ENCODE measurements around the gene TMEM204. TPM values are rescaled to one million over a fixed set of nuclear protein-coding genes. Genes with fewer than 3 reads are reported as not detected.

Gene TMEM204
- total and polyA plus RNA-seq, 10 of the 15 experiments (the other 5 are each of a cell fraction or from before 2014, with no cell fraction given): 0.05 to 0.30 (median 0.18) TPM; not detected in 7

- Histone ChIP-seq H3K9me3 (replicated peaks; ENCODE audit: control insufficient read depth, insufficient read depth, low read length) (no peaks in the 10 kb centered on the region), H3K27ac (ENCODE audit: control insufficient read depth, insufficient read depth) (no peak overlapping the region), H4K20me1 (ENCODE audit: control insufficient read depth, insufficient read depth) (no peaks in the 10 kb centered on the region), H3K4me3 (no peak overlapping the region), H3K9ac (ENCODE audit: control insufficient read depth, insufficient read depth, low read length) (no peak overlapping the region), H3K4me2 (ENCODE audit: control insufficient read depth, insufficient read depth) (no peak overlapping the region), H3K79me2 (ENCODE audit: control insufficient read depth, insufficient read depth, low read length) (no peaks in the 10 kb centered on the region), H3K36me3 (ENCODE audit: control insufficient read depth in 2 of 2, insufficient read depth in 2 of 2, low read length in 1 of 2) (no peaks in the 10 kb centered on the region), H3K4me1 (ENCODE audit: control insufficient read depth, insufficient read depth, low read length) (no peaks in the 10 kb centered on the region), H2AFZ (ENCODE audit: control insufficient read depth, low read depth, low read length) (no peak overlapping the region), H3K27me3 (replicated peaks in 1 of 2; ENCODE audit: control insufficient read depth in 2 of 2, insufficient read depth in 2 of 2, low read length in 1 of 2) (no peaks in the 10 kb centered on the region)
- FAIRE-seq (no peak), ATAC-seq (no peak), DNase-seq (ENCODE audit: low read depth, low spot score) (no peak)
- 76% methylated on average over 10 of the region's 13 CpGs for WGBS (ENCODE audit: insufficient coverage, insufficient replicate concordance, low lambda C conversion rate, missing lambda C conversion rate)
- intact Hi-C loops (cut with micrococcal nuclease; ENCODE audit: unreplicated experiment): no loop called here
- in situ Hi-C loops (cut with MboI): no loop called here
- ChIA-PET SMC1A (ENCODE audit: uncharacterized antibody, unreplicated experiment) (no interaction called here), POLR2A (no interaction called here), CTCF (no interaction called here), RAD21 (ENCODE audit: unreplicated experiment) (no interaction called here)
- BruUV-seq (replicated peaks): no TSS peak
- no peak for TF ChIP-seq TCF12 (IDR thresholded peaks at IDR 0.05; ENCODE audit: low read depth, low read length)
Observed at GRCh38 chr16:1597154-1597553, 63.7 kb downstream of the TMEM204 start.

DNA sequence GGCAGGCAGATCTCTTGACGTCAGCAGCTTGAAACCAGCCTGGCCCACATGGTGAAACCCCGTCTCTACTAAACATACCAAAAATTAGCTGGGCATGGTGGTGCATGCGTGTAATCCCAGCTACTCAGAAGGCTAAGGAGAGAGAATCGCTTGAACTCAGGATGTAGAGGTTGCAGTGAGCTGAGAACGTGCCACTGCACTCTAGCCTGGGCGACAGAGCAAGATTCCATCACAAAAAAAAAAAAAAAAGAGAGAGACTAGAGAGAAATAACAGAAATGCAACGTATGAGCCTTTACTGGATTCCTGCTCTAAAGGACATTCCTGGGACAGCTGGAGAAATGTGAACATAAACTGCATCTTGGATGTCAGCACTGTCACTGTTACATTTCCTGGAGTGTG is 67.6 kb downstream of the TMEM204 start:
- H3K9me3 ChIP-seq (replicated peaks; ENCODE audit: control insufficient read depth, insufficient read depth, low read length): no peaks in the 10 kb centered on the region
- DNase-seq (ENCODE audit: low read depth, low spot score) (no peak), ATAC-seq (no peak), FAIRE-seq (no peak)
- H3K4me3 ChIP-seq: no peak overlapping the region
- H3K27me3 ChIP-seq (replicated peaks in 1 of 2; ENCODE audit: control insufficient read depth in 2 of 2, insufficient read depth in 2 of 2, low read length in 1 of 2): no peaks in the 10 kb centered on the region
- H3K9ac ChIP-seq (ENCODE audit: control insufficient read depth, insufficient read depth, low read length): no peak overlapping the region
- H3K27ac ChIP-seq (ENCODE audit: control insufficient read depth, insufficient read depth): no peak overlapping the region
- no peak overlapping the region for H3K4me2 ChIP-seq (ENCODE audit: control insufficient read depth, insufficient read depth)
- 68% methylated on average over 7 of the region's 7 CpGs for WGBS (ENCODE audit: insufficient coverage, insufficient replicate concordance, low lambda C conversion rate, missing lambda C conversion rate)
- ChIA-PET RAD21 (ENCODE audit: unreplicated experiment) (no interaction called here), POLR2A (no interaction called here), CTCF (interaction anchor here (0.6 kb wide), 1 partner anchor 110 kb away, joined by 4 read pairs; no protein-coding TSS in a partner anchor), SMC1A (ENCODE audit: uncharacterized antibody, unreplicated experiment) (interaction anchor here (0.6 to 1.1 kb wide), 2 partner anchors 9 to 269 kb away, joined by 3 read pairs; no protein-coding TSS in a partner anchor)
- BruUV-seq (replicated peaks): no TSS peak
- no peaks in the 10 kb centered on the region for H4K20me1 ChIP-seq (ENCODE audit: control insufficient read depth, insufficient read depth)
- no peaks in the 10 kb centered on the region for H3K79me2 ChIP-seq (ENCODE audit: control insufficient read depth, insufficient read depth, low read length)
- H2AFZ ChIP-seq (ENCODE audit: control insufficient read depth, low read depth, low read length): no peak overlapping the region
- in situ Hi-C loops (cut with MboI) (no loop called here), intact Hi-C loops (cut with micrococcal nuclease; ENCODE audit: unreplicated experiment) (no loop called here)
- H3K36me3 ChIP-seq (ENCODE audit: control insufficient read depth in 2 of 2, insufficient read depth in 2 of 2, low read length in 1 of 2): no peaks in the 10 kb centered on the region; a peak in 1 of 4 replicates
- H3K4me1 ChIP-seq (ENCODE audit: control insufficient read depth, insufficient read depth, low read length): no peaks in the 10 kb centered on the region
- no peak for TF ChIP-seq SP1 (IDR thresholded peaks at IDR 0.05; ENCODE audit: low read depth, low read length)
- TF ChIP-seq TAF1 (IDR thresholded peaks at IDR 0.05; ENCODE audit: borderline replicate concordance, low read depth, low read length): no peak
- TF ChIP-seq ZBTB11 (CRISPR knock-in tag; IDR thresholded peaks at IDR 0.05): no peak
- no peak for TF ChIP-seq FOXK2 (IDR thresholded peaks at IDR 0.05)
- no peak for TF ChIP-seq DPF2 (IDR thresholded peaks at IDR 0.05)
- TF ChIP-seq LARP7 (IDR thresholded peaks at IDR 0.05): no peak
- no peak for TF ChIP-seq ZBTB40 (IDR thresholded peaks at IDR 0.05; ENCODE audit: borderline replicate concordance)
- TF ChIP-seq, protein P1, sequence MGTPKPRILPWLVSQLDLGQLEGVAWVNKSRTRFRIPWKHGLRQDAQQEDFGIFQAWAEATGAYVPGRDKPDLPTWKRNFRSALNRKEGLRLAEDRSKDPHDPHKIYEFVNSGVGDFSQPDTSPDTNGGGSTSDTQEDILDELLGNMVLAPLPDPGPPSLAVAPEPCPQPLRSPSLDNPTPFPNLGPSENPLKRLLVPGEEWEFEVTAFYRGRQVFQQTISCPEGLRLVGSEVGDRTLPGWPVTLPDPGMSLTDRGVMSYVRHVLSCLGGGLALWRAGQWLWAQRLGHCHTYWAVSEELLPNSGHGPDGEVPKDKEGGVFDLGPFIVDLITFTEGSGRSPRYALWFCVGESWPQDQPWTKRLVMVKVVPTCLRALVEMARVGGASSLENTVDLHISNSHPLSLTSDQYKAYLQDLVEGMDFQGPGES (IDR thresholded peaks at IDR 0.05): no peak
- no peak for TF ChIP-seq RELA (IDR thresholded peaks at IDR 0.05; ENCODE audit: borderline replicate concordance, partially characterized antibody)
